Neural progenitor cell (in vitro differentiated cells): ENCODE measurements around the gene LONRF2.
"Not testable (repeated sequence)": the region's sequence is repeated elsewhere in the genome, so short reads cannot be mapped to it uniquely, and the experiment has no call there.

Experiments
- EZH2 ChIP-seq: fragments of 200-600 bp; sonication (generic); IDR thresholded peaks from 2 replicates; pipeline ENCODE4 v1.6.1; 2017; ENCODE audit warnings: antibody characterized with exemption, mild to moderate bottlenecking, moderate library complexity
- EZH2phosphoT487 ChIP-seq: fragments of 200-600 bp; sonication (generic); IDR thresholded peaks from 2 replicates; pipeline ENCODE4 v1.6.1; 2017; ENCODE audit warnings: antibody characterized with exemption
- TF ChIP-seq, protein P1 (sequence below): fragments of 200-600 bp; sonication (generic); IDR thresholded peaks from 2 replicates; pipeline ENCODE4 v1.5.1; 2017; ENCODE audit warnings: antibody characterized with exemption, mild to moderate bottlenecking

DNA sequence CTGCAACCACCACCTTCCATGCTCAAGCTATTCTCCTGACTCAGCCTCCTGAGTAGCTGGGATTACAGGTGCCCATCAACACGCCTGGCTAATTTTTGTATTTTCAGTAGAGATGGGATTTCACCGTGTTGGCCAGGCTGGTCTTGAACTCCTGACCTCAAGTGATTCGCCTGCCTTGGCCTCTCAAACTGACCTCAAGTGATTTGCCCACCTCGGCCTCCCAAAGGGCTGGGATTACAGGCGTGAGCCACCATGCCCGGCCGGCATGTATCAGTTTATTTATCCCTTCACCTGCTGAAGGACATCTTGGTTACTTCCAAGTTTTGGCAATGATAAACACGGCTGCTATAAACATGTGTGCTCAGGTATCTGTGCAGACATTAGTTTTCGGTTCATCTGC is 73.7 kb downstream of the LONRF2 start:
- TF ChIP-seq, protein P1, sequence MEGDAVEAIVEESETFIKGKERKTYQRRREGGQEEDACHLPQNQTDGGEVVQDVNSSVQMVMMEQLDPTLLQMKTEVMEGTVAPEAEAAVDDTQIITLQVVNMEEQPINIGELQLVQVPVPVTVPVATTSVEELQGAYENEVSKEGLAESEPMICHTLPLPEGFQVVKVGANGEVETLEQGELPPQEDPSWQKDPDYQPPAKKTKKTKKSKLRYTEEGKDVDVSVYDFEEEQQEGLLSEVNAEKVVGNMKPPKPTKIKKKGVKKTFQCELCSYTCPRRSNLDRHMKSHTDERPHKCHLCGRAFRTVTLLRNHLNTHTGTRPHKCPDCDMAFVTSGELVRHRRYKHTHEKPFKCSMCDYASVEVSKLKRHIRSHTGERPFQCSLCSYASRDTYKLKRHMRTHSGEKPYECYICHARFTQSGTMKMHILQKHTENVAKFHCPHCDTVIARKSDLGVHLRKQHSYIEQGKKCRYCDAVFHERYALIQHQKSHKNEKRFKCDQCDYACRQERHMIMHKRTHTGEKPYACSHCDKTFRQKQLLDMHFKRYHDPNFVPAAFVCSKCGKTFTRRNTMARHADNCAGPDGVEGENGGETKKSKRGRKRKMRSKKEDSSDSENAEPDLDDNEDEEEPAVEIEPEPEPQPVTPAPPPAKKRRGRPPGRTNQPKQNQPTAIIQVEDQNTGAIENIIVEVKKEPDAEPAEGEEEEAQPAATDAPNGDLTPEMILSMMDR: not testable (repeated sequence)
- not testable (repeated sequence) for TF ChIP-seq EZH2, EZH2phosphoT487
